ENCODE measurements around the gene TAF6L.

DNA sequence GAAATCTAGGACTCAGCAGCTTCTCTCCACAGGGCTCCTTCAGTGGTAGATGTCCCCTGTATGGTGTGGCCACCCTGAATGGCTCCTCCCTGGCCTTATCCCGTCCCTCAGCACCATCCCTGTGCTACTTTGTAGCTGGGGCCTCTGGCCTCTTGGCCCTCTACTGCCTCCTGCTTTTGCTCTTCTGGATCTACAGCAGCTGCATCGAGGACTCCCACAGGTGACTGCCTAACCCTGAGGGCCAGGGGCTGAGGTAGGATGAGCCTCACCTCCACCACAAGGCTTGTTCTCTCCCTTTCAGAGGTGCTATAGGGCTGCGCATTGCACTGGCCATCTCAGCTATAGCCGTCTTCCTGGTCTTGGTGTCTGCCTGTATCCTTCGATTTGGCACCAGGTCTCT is 17.8 kb downstream of the TAF6L start:
- TF ChIP-seq, protein P1, sequence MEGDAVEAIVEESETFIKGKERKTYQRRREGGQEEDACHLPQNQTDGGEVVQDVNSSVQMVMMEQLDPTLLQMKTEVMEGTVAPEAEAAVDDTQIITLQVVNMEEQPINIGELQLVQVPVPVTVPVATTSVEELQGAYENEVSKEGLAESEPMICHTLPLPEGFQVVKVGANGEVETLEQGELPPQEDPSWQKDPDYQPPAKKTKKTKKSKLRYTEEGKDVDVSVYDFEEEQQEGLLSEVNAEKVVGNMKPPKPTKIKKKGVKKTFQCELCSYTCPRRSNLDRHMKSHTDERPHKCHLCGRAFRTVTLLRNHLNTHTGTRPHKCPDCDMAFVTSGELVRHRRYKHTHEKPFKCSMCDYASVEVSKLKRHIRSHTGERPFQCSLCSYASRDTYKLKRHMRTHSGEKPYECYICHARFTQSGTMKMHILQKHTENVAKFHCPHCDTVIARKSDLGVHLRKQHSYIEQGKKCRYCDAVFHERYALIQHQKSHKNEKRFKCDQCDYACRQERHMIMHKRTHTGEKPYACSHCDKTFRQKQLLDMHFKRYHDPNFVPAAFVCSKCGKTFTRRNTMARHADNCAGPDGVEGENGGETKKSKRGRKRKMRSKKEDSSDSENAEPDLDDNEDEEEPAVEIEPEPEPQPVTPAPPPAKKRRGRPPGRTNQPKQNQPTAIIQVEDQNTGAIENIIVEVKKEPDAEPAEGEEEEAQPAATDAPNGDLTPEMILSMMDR (IDR thresholded peaks at IDR 0.05; ENCODE audit: control extremely low read depth in 1 of 3, insufficient read depth in 1 of 3, low read depth in 1 of 3, low read length in 3 of 3), result peak in 2 of 3 experiments; percentile 30 to 47; a peak in 2 of 4 replicates
- TF ChIP-seq POLR2AphosphoS5 (IDR thresholded peaks at IDR 0.05; ENCODE audit: low read depth, low read length) (peak; percentile 47; the same call in 1 of the 2 replicates), SUZ12 (IDR thresholded peaks at IDR 0.05; ENCODE audit: low read length) (no peak), HDAC2 (IDR thresholded peaks at IDR 0.05; ENCODE audit: borderline replicate concordance in 1 of 2, low read depth in 2 of 2, low read length in 2 of 2) (no peak), EZH2 (IDR thresholded peaks at IDR 0.05; ENCODE audit: low read depth, low read length, severe bottlenecking) (no peak), JUN (IDR thresholded peaks at IDR 0.05; ENCODE audit: low read depth, low read length) (no peak), NRF1 (IDR thresholded peaks at IDR 0.05; ENCODE audit: low read depth, low read length) (no peak), EGR1 (IDR thresholded peaks at IDR 0.05; ENCODE audit: borderline replicate concordance, low read depth, low read length) (no peak), POLR2A (IDR thresholded peaks at IDR 0.05; ENCODE audit: control extremely low read depth in 1 of 2, low read depth in 2 of 2, low read length in 2 of 2) (no peak)
- TF ChIP-seq, protein P2, sequence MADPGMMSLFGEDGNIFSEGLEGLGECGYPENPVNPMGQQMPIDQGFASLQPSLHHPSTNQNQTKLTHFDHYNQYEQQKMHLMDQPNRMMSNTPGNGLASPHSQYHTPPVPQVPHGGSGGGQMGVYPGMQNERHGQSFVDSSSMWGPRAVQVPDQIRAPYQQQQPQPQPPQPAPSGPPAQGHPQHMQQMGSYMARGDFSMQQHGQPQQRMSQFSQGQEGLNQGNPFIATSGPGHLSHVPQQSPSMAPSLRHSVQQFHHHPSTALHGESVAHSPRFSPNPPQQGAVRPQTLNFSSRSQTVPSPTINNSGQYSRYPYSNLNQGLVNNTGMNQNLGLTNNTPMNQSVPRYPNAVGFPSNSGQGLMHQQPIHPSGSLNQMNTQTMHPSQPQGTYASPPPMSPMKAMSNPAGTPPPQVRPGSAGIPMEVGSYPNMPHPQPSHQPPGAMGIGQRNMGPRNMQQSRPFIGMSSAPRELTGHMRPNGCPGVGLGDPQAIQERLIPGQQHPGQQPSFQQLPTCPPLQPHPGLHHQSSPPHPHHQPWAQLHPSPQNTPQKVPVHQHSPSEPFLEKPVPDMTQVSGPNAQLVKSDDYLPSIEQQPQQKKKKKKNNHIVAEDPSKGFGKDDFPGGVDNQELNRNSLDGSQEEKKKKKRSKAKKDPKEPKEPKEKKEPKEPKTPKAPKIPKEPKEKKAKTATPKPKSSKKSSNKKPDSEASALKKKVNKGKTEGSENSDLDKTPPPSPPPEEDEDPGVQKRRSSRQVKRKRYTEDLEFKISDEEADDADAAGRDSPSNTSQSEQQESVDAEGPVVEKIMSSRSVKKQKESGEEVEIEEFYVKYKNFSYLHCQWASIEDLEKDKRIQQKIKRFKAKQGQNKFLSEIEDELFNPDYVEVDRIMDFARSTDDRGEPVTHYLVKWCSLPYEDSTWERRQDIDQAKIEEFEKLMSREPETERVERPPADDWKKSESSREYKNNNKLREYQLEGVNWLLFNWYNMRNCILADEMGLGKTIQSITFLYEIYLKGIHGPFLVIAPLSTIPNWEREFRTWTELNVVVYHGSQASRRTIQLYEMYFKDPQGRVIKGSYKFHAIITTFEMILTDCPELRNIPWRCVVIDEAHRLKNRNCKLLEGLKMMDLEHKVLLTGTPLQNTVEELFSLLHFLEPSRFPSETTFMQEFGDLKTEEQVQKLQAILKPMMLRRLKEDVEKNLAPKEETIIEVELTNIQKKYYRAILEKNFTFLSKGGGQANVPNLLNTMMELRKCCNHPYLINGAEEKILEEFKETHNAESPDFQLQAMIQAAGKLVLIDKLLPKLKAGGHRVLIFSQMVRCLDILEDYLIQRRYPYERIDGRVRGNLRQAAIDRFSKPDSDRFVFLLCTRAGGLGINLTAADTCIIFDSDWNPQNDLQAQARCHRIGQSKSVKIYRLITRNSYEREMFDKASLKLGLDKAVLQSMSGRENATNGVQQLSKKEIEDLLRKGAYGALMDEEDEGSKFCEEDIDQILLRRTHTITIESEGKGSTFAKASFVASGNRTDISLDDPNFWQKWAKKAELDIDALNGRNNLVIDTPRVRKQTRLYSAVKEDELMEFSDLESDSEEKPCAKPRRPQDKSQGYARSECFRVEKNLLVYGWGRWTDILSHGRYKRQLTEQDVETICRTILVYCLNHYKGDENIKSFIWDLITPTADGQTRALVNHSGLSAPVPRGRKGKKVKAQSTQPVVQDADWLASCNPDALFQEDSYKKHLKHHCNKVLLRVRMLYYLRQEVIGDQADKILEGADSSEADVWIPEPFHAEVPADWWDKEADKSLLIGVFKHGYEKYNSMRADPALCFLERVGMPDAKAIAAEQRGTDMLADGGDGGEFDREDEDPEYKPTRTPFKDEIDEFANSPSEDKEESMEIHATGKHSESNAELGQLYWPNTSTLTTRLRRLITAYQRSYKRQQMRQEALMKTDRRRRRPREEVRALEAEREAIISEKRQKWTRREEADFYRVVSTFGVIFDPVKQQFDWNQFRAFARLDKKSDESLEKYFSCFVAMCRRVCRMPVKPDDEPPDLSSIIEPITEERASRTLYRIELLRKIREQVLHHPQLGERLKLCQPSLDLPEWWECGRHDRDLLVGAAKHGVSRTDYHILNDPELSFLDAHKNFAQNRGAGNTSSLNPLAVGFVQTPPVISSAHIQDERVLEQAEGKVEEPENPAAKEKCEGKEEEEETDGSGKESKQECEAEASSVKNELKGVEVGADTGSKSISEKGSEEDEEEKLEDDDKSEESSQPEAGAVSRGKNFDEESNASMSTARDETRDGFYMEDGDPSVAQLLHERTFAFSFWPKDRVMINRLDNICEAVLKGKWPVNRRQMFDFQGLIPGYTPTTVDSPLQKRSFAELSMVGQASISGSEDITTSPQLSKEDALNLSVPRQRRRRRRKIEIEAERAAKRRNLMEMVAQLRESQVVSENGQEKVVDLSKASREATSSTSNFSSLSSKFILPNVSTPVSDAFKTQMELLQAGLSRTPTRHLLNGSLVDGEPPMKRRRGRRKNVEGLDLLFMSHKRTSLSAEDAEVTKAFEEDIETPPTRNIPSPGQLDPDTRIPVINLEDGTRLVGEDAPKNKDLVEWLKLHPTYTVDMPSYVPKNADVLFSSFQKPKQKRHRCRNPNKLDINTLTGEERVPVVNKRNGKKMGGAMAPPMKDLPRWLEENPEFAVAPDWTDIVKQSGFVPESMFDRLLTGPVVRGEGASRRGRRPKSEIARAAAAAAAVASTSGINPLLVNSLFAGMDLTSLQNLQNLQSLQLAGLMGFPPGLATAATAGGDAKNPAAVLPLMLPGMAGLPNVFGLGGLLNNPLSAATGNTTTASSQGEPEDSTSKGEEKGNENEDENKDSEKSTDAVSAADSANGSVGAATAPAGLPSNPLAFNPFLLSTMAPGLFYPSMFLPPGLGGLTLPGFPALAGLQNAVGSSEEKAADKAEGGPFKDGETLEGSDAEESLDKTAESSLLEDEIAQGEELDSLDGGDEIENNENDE (IDR thresholded peaks at IDR 0.05; ENCODE audit: insufficient replicate concordance, low read length), result no peak

Measured in H1 (cell line).